CD4-positive, alpha-beta T cell (primary cell): ENCODE measurements around the gene CAP2. TPM values are rescaled to one million over a fixed set of nuclear protein-coding genes. Genes with fewer than 3 reads are reported as not detected.

Source experiments
- ATAC-seq: fragments of 200-7000 bp; cut with Tn5 transposase; one replicate; pipeline ENCODE4 v1.10.0; 2022; ENCODE audit warnings: mild to moderate bottlenecking; ENCODE audit not compliant: poor library complexity
- CTCF ChIA-PET: fragments of 350-600 bp; sonication (Branson Sonifier 250); formaldehyde crosslinking; loops from one replicate; lab custom pipeline; 2021; ENCODE audit warnings: antibody characterized with exemption, inconsistent platforms; lab: Charles Lee
- POLR2A ChIA-PET: fragments of 350-600 bp; sonication (Branson Sonifier 250); formaldehyde crosslinking; loops from one replicate; lab custom pipeline; 2021; ENCODE audit warnings: antibody characterized with exemption, inconsistent platforms; lab: Charles Lee
- DNase-seq, 14 experiments: peaks; one replicate each; pipeline ENCODE4 v3.0.0-alpha.2; 2013 to 2020; ENCODE audit warnings: mixed read lengths in 2 of 14
- H3K27ac ChIP-seq, 2 donors: one replicate each; pipeline versions ENCODE4 v1.5.1 to v1.7.0; 2013; ENCODE audit warnings: low read length in 2 of 2, low read depth in 1 of 2, mild to moderate bottlenecking in 1 of 2
- H3K27me3 ChIP-seq, 2 experiments: 1 replicate in 1 of 2; 2 replicates in 1 of 2; pipeline versions ENCODE4 v1.6.1 to v1.7.0; 2013; ENCODE audit warnings: low read length in 2 of 2, control low read depth in 1 of 2, mild to moderate bottlenecking in 1 of 2, moderate library complexity in 1 of 2; ENCODE audit not compliant: insufficient read depth in 2 of 2, control insufficient read depth in 1 of 2
- H3K36me3 ChIP-seq: one replicate; pipeline ENCODE4 v1.6.1; 2013; ENCODE audit warnings: low read length, control low read depth; ENCODE audit not compliant: insufficient read depth
- H3K4me1 ChIP-seq: one replicate; pipeline ENCODE4 v1.6.1; 2013; ENCODE audit warnings: low read length, control low read depth; ENCODE audit not compliant: insufficient read depth
- H3K4me3 ChIP-seq: one replicate; pipeline ENCODE4 v1.5.1; 2013; ENCODE audit warnings: mild to moderate bottlenecking, low read length, moderate library complexity
- H3K9me3 ChIP-seq, 2 experiments: 1 replicate in 1 of 2; 2 replicates in 1 of 2; pipeline versions ENCODE4 v1.6.1 to v1.7.0; 2013; ENCODE audit warnings: low read length in 2 of 2, mild to moderate bottlenecking in 2 of 2, control low read depth in 1 of 2, moderate library complexity in 1 of 2; ENCODE audit not compliant: control insufficient read depth in 1 of 2, insufficient read depth in 1 of 2
- H3K27ac Mint-ChIP-seq: one replicate; pipeline ENCODE4 v1.8.0; 2020; ENCODE audit warnings: mixed read lengths
- H3K27me3 Mint-ChIP-seq: one replicate; pipeline ENCODE4 v1.8.0; 2021; ENCODE audit warnings: mixed read lengths
- H3K36me3 Mint-ChIP-seq: one replicate; pipeline ENCODE4 v1.8.0; 2021; ENCODE audit warnings: low read depth, mixed read lengths
- H3K4me1 Mint-ChIP-seq: one replicate; pipeline ENCODE4 v1.8.0; 2021; ENCODE audit warnings: low read depth, mixed read lengths
- H3K4me3 Mint-ChIP-seq: one replicate; pipeline ENCODE4 v1.8.0; 2020; ENCODE audit warnings: mild to moderate bottlenecking, mixed read lengths
- H3K9me3 Mint-ChIP-seq: one replicate; pipeline ENCODE4 v1.8.0; 2020; ENCODE audit warnings: mixed read lengths
- intact Hi-C, 2 experiments: fragments of 100-400 bp; cut with DNase I in 1 of 2; cut with micrococcal nuclease in 1 of 2; formaldehyde crosslinking; loops; one replicate each; pipeline versions ENCODE4 v1.15.1 to v1.9.0; 2023 to 2025; cut with DNase I, micrococcal nuclease
- total RNA-seq, 174 experiments: library from RNA in 2 of 174; stranded (reverse) in 2 of 174; gene quantifications; one replicate each; pipeline ENCODE4 v1.2.3 and lab custom pipeline; 2021 to 2026
- TF ChIP-seq, protein P1 (sequence below): fragments of 200-600 bp; IDR thresholded peaks from one replicate; pipeline ENCODE4 v1.8.0; 2022; ENCODE audit warnings: antibody characterized with exemption, mild to moderate bottlenecking

CAP2 gene
- total RNA-seq, 2 experiments from 2014 or later, result not detected

DNA sequence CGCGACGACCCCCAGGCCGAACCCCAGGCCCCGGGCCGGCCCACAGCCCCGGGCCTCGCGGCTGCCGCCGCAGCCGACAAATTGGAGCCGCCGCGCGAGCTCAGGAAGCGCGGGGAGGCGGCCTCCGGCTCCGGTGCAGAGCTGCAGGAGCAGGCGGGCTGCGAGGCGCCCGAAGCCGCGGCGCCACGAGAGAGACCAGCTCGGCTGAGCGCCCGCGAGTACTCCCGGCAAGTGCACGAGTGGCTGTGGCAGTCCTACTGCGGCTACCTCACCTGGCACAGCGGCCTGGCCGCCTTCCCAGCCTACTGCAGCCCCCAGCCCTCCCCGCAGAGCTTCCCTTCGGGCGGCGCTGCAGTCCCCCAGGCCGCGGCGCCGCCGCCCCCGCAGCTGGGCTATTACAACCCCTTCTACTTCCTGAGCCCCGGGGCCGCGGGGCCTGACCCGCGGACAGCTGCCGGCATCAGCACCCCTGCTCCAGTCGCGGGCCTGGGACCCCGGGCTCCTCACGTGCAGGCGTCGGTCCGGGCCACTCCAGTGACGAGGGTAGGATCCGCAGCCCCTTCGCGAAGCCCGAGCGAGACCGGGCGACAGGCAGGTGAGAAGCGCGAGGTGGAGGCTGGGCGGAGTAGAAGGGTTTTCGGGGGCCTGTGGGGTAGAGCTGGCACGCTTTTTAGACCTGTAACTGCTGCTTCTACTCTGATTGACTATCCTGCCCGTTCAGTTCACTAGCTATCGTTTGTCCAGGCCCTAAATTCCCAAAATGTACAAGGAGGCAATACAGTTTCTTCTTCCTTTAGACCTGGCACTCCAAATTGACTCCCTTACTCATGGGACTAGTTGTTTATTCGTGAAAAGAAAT, 207.4 kb downstream of the CAP2 start:
- Histone ChIP-seq H3K9me3 (no peaks in the 10 kb centered on the region), H3K27ac (peak overlapping the region; percentile 48 to 85), H3K4me3 (peak overlapping the region; percentile 69), H3K4me1 (peaks cover 24% of the 10 kb centered on the region), H3K27me3 (no peaks in the 10 kb centered on the region), H3K36me3 (peaks cover 12% of the 10 kb centered on the region)
- TF ChIP-seq, protein P1, sequence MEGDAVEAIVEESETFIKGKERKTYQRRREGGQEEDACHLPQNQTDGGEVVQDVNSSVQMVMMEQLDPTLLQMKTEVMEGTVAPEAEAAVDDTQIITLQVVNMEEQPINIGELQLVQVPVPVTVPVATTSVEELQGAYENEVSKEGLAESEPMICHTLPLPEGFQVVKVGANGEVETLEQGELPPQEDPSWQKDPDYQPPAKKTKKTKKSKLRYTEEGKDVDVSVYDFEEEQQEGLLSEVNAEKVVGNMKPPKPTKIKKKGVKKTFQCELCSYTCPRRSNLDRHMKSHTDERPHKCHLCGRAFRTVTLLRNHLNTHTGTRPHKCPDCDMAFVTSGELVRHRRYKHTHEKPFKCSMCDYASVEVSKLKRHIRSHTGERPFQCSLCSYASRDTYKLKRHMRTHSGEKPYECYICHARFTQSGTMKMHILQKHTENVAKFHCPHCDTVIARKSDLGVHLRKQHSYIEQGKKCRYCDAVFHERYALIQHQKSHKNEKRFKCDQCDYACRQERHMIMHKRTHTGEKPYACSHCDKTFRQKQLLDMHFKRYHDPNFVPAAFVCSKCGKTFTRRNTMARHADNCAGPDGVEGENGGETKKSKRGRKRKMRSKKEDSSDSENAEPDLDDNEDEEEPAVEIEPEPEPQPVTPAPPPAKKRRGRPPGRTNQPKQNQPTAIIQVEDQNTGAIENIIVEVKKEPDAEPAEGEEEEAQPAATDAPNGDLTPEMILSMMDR, result no peak
- DNase-seq (peak; percentile 5 to 81 (median 39)), ATAC-seq (peak; percentile 51)
- POLR2A ChIA-PET, result interaction anchor here (0.6 to 4.9 kb wide), 18 partner anchors 9 to 840 kb away, joined by 3 to 94 read pairs (median 4); partner anchors contain the start of genes ATXN1 and NUP153
- CTCF ChIA-PET, result interaction anchor here (0.9 to 1.7 kb wide), 5 partner anchors 9 to 21 kb away, joined by 3 to 4 read pairs (median 4); no protein-coding TSS in a partner anchor
- peak overlapping the region; percentile 88 for H3K4me3 Mint-ChIP-seq
- H3K9me3 Mint-ChIP-seq, result no peaks in the 10 kb centered on the region
- intact Hi-C loops, result loop anchor here (1.0 to 2.0 kb wide), 5 partner anchors 11 to 555 kb away; partner anchors contain the start of genes KDM1B (in 1 of the 2), NUP153 (in 1 of the 2) and TPMT (in 1 of the 2)
- H3K27ac Mint-ChIP-seq, result peak overlapping the region; percentile 86
- peaks cover 35% of the 10 kb centered on the region for H3K36me3 Mint-ChIP-seq
- H3K4me1 Mint-ChIP-seq, result peaks cover 52% of the 10 kb centered on the region
- H3K27me3 Mint-ChIP-seq, result no peaks in the 10 kb centered on the region

DNA sequence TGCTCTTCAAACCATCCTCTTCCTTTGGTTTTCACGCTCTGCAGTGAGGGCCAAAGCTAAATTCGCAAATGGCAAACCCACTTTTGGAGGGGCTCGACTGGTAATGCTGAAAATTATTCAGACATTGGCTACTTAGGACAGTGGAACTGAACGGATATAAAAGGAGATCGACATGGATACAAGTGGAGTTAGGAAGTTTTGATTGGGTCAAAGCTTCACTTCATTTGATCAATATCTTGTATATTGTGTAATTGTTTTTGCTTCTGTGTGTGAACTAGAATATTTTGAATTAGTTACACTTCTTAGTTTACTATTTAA, 207.9 kb downstream of the CAP2 start:
- peak overlapping the region; percentile 88 for H3K4me3 Mint-ChIP-seq
- peak overlapping the region; percentile 69 for H3K4me3 ChIP-seq
- H3K4me1 Mint-ChIP-seq, result peaks cover 54% of the 10 kb centered on the region
- TF ChIP-seq, protein P1, result no peak
- H3K27me3 ChIP-seq, result no peaks in the 10 kb centered on the region
- peaks cover 24% of the 10 kb centered on the region for H3K4me1 ChIP-seq
- no peaks in the 10 kb centered on the region for H3K9me3 Mint-ChIP-seq
- peaks cover 14% of the 10 kb centered on the region for H3K36me3 ChIP-seq
- peaks cover 40% of the 10 kb centered on the region for H3K36me3 Mint-ChIP-seq
- H3K27ac ChIP-seq, result peak overlapping the region; percentile 48 to 85
- intact Hi-C loops, result loop anchor here in 1 of 2 experiments (2.0 kb wide), 1 partner anchor 105 kb away; the partner anchor contains the start of gene NUP153
- CTCF ChIA-PET, result interaction anchor here (0.9 to 1.5 kb wide), 2 partner anchors 9 kb away, joined by 3 to 4 read pairs; no protein-coding TSS in a partner anchor
- POLR2A ChIA-PET, result interaction anchor here (0.6 to 4.9 kb wide), 12 partner anchors 8 to 662 kb away, joined by 3 to 94 read pairs (median 11); partner anchors contain the start of gene NUP153
- ATAC-seq, result no peak
- no peaks in the 10 kb centered on the region for H3K27me3 Mint-ChIP-seq
- no peaks in the 10 kb centered on the region for H3K9me3 ChIP-seq
- H3K27ac Mint-ChIP-seq, result peak overlapping the region; percentile 86
- peak in 1 of 14 experiments; percentile 27 for DNase-seq

DNA sequence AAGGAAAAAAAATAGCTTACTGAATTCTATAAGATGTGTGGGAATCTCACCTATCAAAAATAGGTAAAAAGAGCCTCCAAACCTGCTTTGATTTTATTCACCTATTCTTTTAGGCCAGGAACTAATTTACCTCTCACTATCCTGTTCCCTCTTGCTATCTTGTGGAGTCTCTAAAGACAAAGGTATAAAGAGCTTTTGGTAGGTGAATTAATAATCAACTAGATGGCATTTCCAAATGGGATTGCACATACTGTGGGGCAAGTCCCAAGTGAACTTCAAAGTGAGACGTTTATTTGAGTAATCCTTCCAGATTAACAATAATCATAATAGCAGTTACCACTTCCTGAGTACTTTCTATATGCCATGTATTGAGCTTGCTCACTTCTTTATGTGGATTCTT, 209.5 kb downstream of the CAP2 start:
- peaks cover 24% of the 10 kb centered on the region for H3K4me1 ChIP-seq
- TF ChIP-seq, protein P1, result no peak

More for the DNA sequence above, 209.5 kb downstream of the CAP2 start:
- Histone ChIP-seq H3K9me3 (no peaks in the 10 kb centered on the region), H3K27me3 (no peaks in the 10 kb centered on the region), H3K27ac (no peak overlapping the region), H3K36me3 (peaks cover 25% of the 10 kb centered on the region), H3K4me3 (no peak overlapping the region)
- CTCF ChIA-PET, result interaction anchor here (0.7 kb wide), 1 partner anchor 19 kb away, joined by 3 read pairs; no protein-coding TSS in a partner anchor
- H3K4me1 Mint-ChIP-seq, result peaks cover 54% of the 10 kb centered on the region
- H3K9me3 Mint-ChIP-seq, result no peaks in the 10 kb centered on the region
- intact Hi-C loops, result loop anchor here in 1 of 2 experiments (2.0 kb wide), 1 partner anchor 24 kb away; no protein-coding TSS in a partner anchor
- no peaks in the 10 kb centered on the region for H3K27me3 Mint-ChIP-seq
- peak overlapping the region; percentile 86 for H3K27ac Mint-ChIP-seq
- ATAC-seq (no peak), DNase-seq (no peak)
- POLR2A ChIA-PET, result interaction anchor here (1.1 to 4.9 kb wide), 3 partner anchors 10 to 104 kb away, joined by 3 to 94 read pairs (median 3); partner anchors contain the start of gene NUP153
- H3K4me3 Mint-ChIP-seq, result peak overlapping the region; percentile 88
- peaks cover 49% of the 10 kb centered on the region for H3K36me3 Mint-ChIP-seq
